ENCODE results near the gene PARD6G.

Gene PARD6G

GRCh38 chr18:80246445-80247392 is 595 bp downstream of the PARD6G start:
- DNase-seq (ENCODE audit: extremely low read depth, low read depth) = no peak
- no peak for TF ChIP-seq CTCF (IDR thresholded peaks at IDR 0.05; ENCODE audit: low read depth, low read length)

GRCh38 chr18:80245781-80246444 is 1.4 kb downstream of the PARD6G start:
- TF ChIP-seq CTCF (IDR thresholded peaks at IDR 0.05; ENCODE audit: low read depth, low read length) = no peak
- no peak for DNase-seq (ENCODE audit: extremely low read depth, low read depth)

GRCh38 chr18:80244956-80245730 is 2.2 kb downstream of the PARD6G start:
- no peak for DNase-seq (ENCODE audit: extremely low read depth, low read depth)
- TF ChIP-seq CTCF (IDR thresholded peaks at IDR 0.05; ENCODE audit: low read depth, low read length) = no peak

GRCh38 chr18:80244167-80244566 is 3.1 kb downstream of the PARD6G start:
- TF ChIP-seq CTCF (IDR thresholded peaks at IDR 0.05; ENCODE audit: low read depth, low read length) = no peak
- DNase-seq (ENCODE audit: extremely low read depth, low read depth) = no peak

- no peak for TF ChIP-seq CTCF (IDR thresholded peaks at IDR 0.05; ENCODE audit: low read depth, low read length)
- DNase-seq (ENCODE audit: extremely low read depth, low read depth) = no peak
Measured at GRCh38 chr18:80243204-80243603, 4.1 kb downstream of the PARD6G start.

GRCh38 chr18:80241919-80242777 is 5.2 kb downstream of the PARD6G start:
- no peak for TF ChIP-seq CTCF (IDR thresholded peaks at IDR 0.05; ENCODE audit: low read depth, low read length)
- DNase-seq (ENCODE audit: extremely low read depth, low read depth) = no peak
